ENCODE data around the gene NTSR1.

- TF ChIP-seq, protein P1, sequence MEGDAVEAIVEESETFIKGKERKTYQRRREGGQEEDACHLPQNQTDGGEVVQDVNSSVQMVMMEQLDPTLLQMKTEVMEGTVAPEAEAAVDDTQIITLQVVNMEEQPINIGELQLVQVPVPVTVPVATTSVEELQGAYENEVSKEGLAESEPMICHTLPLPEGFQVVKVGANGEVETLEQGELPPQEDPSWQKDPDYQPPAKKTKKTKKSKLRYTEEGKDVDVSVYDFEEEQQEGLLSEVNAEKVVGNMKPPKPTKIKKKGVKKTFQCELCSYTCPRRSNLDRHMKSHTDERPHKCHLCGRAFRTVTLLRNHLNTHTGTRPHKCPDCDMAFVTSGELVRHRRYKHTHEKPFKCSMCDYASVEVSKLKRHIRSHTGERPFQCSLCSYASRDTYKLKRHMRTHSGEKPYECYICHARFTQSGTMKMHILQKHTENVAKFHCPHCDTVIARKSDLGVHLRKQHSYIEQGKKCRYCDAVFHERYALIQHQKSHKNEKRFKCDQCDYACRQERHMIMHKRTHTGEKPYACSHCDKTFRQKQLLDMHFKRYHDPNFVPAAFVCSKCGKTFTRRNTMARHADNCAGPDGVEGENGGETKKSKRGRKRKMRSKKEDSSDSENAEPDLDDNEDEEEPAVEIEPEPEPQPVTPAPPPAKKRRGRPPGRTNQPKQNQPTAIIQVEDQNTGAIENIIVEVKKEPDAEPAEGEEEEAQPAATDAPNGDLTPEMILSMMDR (conservative IDR thresholded peaks at IDR 0.05; ENCODE audit: low read depth in 2 of 2) = no peak
- TF ChIP-seq, protein P2, sequence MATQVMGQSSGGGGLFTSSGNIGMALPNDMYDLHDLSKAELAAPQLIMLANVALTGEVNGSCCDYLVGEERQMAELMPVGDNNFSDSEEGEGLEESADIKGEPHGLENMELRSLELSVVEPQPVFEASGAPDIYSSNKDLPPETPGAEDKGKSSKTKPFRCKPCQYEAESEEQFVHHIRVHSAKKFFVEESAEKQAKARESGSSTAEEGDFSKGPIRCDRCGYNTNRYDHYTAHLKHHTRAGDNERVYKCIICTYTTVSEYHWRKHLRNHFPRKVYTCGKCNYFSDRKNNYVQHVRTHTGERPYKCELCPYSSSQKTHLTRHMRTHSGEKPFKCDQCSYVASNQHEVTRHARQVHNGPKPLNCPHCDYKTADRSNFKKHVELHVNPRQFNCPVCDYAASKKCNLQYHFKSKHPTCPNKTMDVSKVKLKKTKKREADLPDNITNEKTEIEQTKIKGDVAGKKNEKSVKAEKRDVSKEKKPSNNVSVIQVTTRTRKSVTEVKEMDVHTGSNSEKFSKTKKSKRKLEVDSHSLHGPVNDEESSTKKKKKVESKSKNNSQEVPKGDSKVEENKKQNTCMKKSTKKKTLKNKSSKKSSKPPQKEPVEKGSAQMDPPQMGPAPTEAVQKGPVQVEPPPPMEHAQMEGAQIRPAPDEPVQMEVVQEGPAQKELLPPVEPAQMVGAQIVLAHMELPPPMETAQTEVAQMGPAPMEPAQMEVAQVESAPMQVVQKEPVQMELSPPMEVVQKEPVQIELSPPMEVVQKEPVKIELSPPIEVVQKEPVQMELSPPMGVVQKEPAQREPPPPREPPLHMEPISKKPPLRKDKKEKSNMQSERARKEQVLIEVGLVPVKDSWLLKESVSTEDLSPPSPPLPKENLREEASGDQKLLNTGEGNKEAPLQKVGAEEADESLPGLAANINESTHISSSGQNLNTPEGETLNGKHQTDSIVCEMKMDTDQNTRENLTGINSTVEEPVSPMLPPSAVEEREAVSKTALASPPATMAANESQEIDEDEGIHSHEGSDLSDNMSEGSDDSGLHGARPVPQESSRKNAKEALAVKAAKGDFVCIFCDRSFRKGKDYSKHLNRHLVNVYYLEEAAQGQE (IDR thresholded peaks at IDR 0.05; ENCODE audit: unreplicated experiment) = no peak
- TF ChIP-seq CREB1 (CRISPR knock-in tag; IDR thresholded peaks at IDR 0.05; ENCODE audit: low read depth) = no peak
- no peak for TF ChIP-seq EZH2 (IDR thresholded peaks at IDR 0.05; ENCODE audit: low read depth, unreplicated experiment)
- TF ChIP-seq POLR2AphosphoS5 (IDR thresholded peaks at IDR 0.05; ENCODE audit: low read depth) = no peak
- TF ChIP-seq EZH2phosphoT487 (IDR thresholded peaks at IDR 0.05; ENCODE audit: unreplicated experiment) = no peak
Observed at GRCh38 chr20:62724692-62725595, 16.3 kb downstream of the NTSR1 start.

Measured in GM23338 (cell line).